SU-DHL-6 (cell line): ENCODE data around the gene CLDN10.

Experiments used
- H2AFZ ChIP-seq: fragments of 200-600 bp; sonication (generic); 2 replicates; pipeline ENCODE4 v1.6.1; 2014; ENCODE audit warnings: low read depth, mild to moderate bottlenecking, moderate library complexity, mixed read lengths, antibody characterized with exemption, low read length; ENCODE audit not compliant: severe bottlenecking
- H3F3A ChIP-seq: fragments of 200-600 bp; shearing (Covaris generic); 2 replicates; pipeline ENCODE4 v1.6.0; 2016; ENCODE audit warnings: antibody characterized with exemption, mild to moderate bottlenecking; ENCODE audit not compliant: insufficient read depth
- H3K27ac ChIP-seq: fragments of 200-600 bp; sonication (generic); 2 replicates; pipeline ENCODE4 v1.5.1; 2016; ENCODE audit warnings: low read depth, mild to moderate bottlenecking, low read length, moderate library complexity, mixed read lengths
- H3K27me3 ChIP-seq: fragments of 200-600 bp; sonication (generic), shearing (Covaris generic); 2 replicates; pipeline ENCODE4 v1.6.0; 2014; ENCODE audit warnings: mild to moderate bottlenecking, low read length
- H3K36me3 ChIP-seq: fragments of 200-600 bp; sonication (generic); 2 replicates; pipeline ENCODE4 v1.6.1; 2014; ENCODE audit warnings: mild to moderate bottlenecking, low read length, mixed read lengths
- H3K4me2 ChIP-seq: fragments of 300-600, 200-600 bp; shearing (Covaris generic), sonication (generic); 2 replicates; pipeline ENCODE4 v1.6.0; 2014; ENCODE audit warnings: low read length, low read depth, mild to moderate bottlenecking; ENCODE audit not compliant: poor library complexity, severe bottlenecking
- H3K4me3 ChIP-seq: fragments of 200-600 bp; sonication (generic); 2 replicates; pipeline ENCODE4 v1.5.1; 2014; ENCODE audit warnings: antibody characterized with exemption, low read length, mild to moderate bottlenecking, mixed read lengths; ENCODE audit not compliant: insufficient read depth, poor library complexity, severe bottlenecking
- H3K79me2 ChIP-seq: fragments of 200-600 bp; sonication (generic); 2 replicates; pipeline ENCODE4 v1.6.1; 2014; ENCODE audit warnings: mild to moderate bottlenecking, low read length, moderate library complexity; ENCODE audit not compliant: insufficient read depth
- H3K9ac ChIP-seq: fragments of 200-600 bp; sonication (generic); 2 replicates; pipeline ENCODE4 v1.7.0; 2014; ENCODE audit warnings: mild to moderate bottlenecking, low read length
- H3K9me2 ChIP-seq: fragments of 200-600 bp; sonication (generic); replicated peaks from 2 replicates; pipeline ENCODE4 v1.6.1; 2014; ENCODE audit warnings: low read length; ENCODE audit not compliant: insufficient read depth
- H3K9me3 ChIP-seq: fragments of 200-600 bp; sonication (generic); 2 replicates; pipeline ENCODE4 v1.6.1; 2014; ENCODE audit warnings: low read length, mixed read lengths; ENCODE audit not compliant: insufficient read depth
- H4K20me1 ChIP-seq: fragments of 200-600 bp; sonication (generic); 2 replicates; pipeline ENCODE4 v1.6.1; 2014; ENCODE audit warnings: low read depth, mild to moderate bottlenecking, antibody characterized with exemption, low read length, moderate library complexity, mixed read lengths
- EZH2phosphoT487 ChIP-seq: fragments of 200-600 bp; sonication (generic), shearing (Covaris generic); conservative IDR thresholded peaks from 2 replicates; pipeline ENCODE4 v1.6.1; 2018; ENCODE audit warnings: mild to moderate bottlenecking, antibody characterized with exemption, low read length, moderate library complexity, mixed read lengths
- TF ChIP-seq, protein P1 (sequence below): fragments of 200-600 bp; sonication (generic); IDR thresholded peaks from one replicate; pipeline ENCODE4 v1.5.1; 2017; ENCODE audit warnings: antibody characterized with exemption, mild to moderate bottlenecking, low read length, moderate library complexity; ENCODE audit not compliant: insufficient read depth, poor library complexity, severe bottlenecking

The CLDN10 gene

GRCh38 chr13:95570016-95570415 lies 17.5 kb downstream of the CLDN10 start:
- H3K9me3 ChIP-seq = no peaks in the 10 kb centered on the region
- no peaks in the 10 kb centered on the region for H3K36me3 ChIP-seq
- TF ChIP-seq, protein P1, sequence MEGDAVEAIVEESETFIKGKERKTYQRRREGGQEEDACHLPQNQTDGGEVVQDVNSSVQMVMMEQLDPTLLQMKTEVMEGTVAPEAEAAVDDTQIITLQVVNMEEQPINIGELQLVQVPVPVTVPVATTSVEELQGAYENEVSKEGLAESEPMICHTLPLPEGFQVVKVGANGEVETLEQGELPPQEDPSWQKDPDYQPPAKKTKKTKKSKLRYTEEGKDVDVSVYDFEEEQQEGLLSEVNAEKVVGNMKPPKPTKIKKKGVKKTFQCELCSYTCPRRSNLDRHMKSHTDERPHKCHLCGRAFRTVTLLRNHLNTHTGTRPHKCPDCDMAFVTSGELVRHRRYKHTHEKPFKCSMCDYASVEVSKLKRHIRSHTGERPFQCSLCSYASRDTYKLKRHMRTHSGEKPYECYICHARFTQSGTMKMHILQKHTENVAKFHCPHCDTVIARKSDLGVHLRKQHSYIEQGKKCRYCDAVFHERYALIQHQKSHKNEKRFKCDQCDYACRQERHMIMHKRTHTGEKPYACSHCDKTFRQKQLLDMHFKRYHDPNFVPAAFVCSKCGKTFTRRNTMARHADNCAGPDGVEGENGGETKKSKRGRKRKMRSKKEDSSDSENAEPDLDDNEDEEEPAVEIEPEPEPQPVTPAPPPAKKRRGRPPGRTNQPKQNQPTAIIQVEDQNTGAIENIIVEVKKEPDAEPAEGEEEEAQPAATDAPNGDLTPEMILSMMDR = no peak
- no peak for TF ChIP-seq EZH2phosphoT487
- no peaks in the 10 kb centered on the region for H3F3A ChIP-seq
- no peak overlapping the region for H3K9ac ChIP-seq
- no peaks in the 10 kb centered on the region for H4K20me1 ChIP-seq
- H3K4me2 ChIP-seq = no peak overlapping the region
- H3K79me2 ChIP-seq = no peaks in the 10 kb centered on the region
- no peak overlapping the region for H3K27ac ChIP-seq
- H3K27me3 ChIP-seq = no peaks in the 10 kb centered on the region
- H3K9me2 ChIP-seq = no peaks in the 10 kb centered on the region
- H3K4me3 ChIP-seq = no peak overlapping the region
- no peak overlapping the region for H2AFZ ChIP-seq

DNA sequence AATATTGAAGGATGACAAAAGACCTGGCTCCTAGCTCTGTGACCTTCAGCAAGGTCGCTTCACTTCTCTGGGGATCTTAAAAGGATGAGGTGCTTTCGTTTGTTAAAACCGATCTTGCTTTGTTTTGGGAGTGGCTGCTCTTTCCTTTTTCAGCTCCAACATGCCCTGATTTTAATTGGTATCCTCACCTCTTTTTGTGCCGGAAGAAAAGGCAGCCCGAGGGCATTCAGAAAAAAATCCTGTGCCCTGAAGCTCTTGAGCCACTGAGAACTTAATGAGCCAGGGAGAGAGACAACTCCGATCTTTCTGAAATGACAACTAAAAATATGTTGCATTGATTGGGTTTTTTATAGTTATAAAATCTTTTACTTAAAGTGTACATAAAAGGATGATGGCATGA lies 19.4 kb downstream of the CLDN10 start:
- no peaks in the 10 kb centered on the region for H3K27me3 ChIP-seq
- no peaks in the 10 kb centered on the region for H3K36me3 ChIP-seq
- no peak overlapping the region for H2AFZ ChIP-seq
- H3F3A ChIP-seq = no peaks in the 10 kb centered on the region
- H3K9me2 ChIP-seq = no peaks in the 10 kb centered on the region
- no peaks in the 10 kb centered on the region for H4K20me1 ChIP-seq
- H3K79me2 ChIP-seq = no peaks in the 10 kb centered on the region
- no peaks in the 10 kb centered on the region for H3K9me3 ChIP-seq
- no peak overlapping the region for H3K4me3 ChIP-seq
- H3K27ac ChIP-seq = no peak overlapping the region
- TF ChIP-seq EZH2phosphoT487 = no peak
- TF ChIP-seq, protein P1 = no peak
- H3K4me2 ChIP-seq = no peak overlapping the region
- no peak overlapping the region for H3K9ac ChIP-seq

DNA sequence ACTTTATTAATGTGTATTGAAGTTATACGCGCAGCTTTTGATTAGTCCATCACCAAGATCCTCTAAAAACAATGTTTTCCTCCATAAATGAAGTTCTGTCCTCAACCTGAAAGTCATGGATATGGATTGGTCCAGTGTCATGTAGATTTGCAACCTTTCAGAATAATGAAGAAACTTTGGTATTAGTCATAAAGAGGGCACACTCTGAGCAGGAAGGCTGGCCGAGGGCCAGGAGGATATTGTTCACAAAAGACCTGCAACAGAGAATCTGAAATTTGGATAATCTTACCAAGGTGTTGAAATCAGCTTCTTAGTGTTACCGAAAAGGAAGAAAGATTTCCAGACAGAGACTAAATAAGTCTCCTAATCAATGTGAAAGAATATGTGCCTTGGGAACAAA lies 20.7 kb downstream of the CLDN10 start:
- Histone ChIP-seq H2AFZ (no peak overlapping the region), H3K36me3 (no peaks in the 10 kb centered on the region), H3F3A (no peaks in the 10 kb centered on the region), H3K27me3 (no peaks in the 10 kb centered on the region), H3K9ac (no peak overlapping the region), H3K9me2 (no peaks in the 10 kb centered on the region), H3K27ac (no peak overlapping the region), H3K4me2 (no peak overlapping the region), H3K4me3 (no peak overlapping the region), H3K79me2 (no peaks in the 10 kb centered on the region), H4K20me1 (no peaks in the 10 kb centered on the region), H3K9me3 (no peaks in the 10 kb centered on the region)
- TF ChIP-seq, protein P1 = no peak
- TF ChIP-seq EZH2phosphoT487 = no peak

GRCh38 chr13:95579303-95579702 lies 26.8 kb downstream of the CLDN10 start:
- Histone ChIP-seq H3K79me2 (no peaks in the 10 kb centered on the region), H3K27ac (no peak overlapping the region), H3K9ac (no peak overlapping the region), H2AFZ (no peak overlapping the region), H3K4me2 (no peak overlapping the region), H3K36me3 (no peaks in the 10 kb centered on the region), H3K9me2 (no peaks in the 10 kb centered on the region), H3K27me3 (no peaks in the 10 kb centered on the region), H3K4me3 (no peak overlapping the region), H4K20me1 (no peaks in the 10 kb centered on the region), H3K9me3 (no peaks in the 10 kb centered on the region), H3F3A (no peaks in the 10 kb centered on the region)
- TF ChIP-seq, protein P1 = no peak
- TF ChIP-seq EZH2phosphoT487 = no peak
